HCT116 (cell line): Measurements from ENCODE around the gene SAYSD1. TPM values are rescaled to one million over a fixed set of nuclear protein-coding genes. Genes with fewer than 3 reads are reported as not detected.

ENCODE experiments used
- ATAC-seq: fragments of 200-7000 bp; cut with Tn5 transposase; 2 replicates; pipeline ENCODE4 v1.9.1; 2020; ENCODE audit warnings: mild to moderate bottlenecking, moderate library complexity
- BruUV-seq: library from RNA; stranded (reverse); fragments of 400-500 nt; replicated peaks from 2 replicates; lab custom pipeline; 2021; lab: Mats Ljungman, UMichigan
- CTCF ChIA-PET: fragments of 300-600 bp; sonication (Branson Sonifier 250); formaldehyde crosslinking; loops from one replicate; lab custom pipeline; 2021; ENCODE audit warnings: antibody characterized with exemption; lab: Charles Lee
- POLR2A ChIA-PET: fragments of 300-600, 350-600 bp; sonication (Branson Sonifier 250); formaldehyde crosslinking; loops from one replicate; lab custom pipeline; 2021; ENCODE audit warnings: antibody characterized with exemption; lab: Charles Lee
- RAD21 ChIA-PET, 2 experiments: fragments of 300-600 bp; sonication (Branson Sonifier 250); formaldehyde crosslinking; loops; one replicate each; lab custom pipeline; 2023; ENCODE audit warnings: low total read pairs in 2 of 2; ENCODE audit not compliant: uncharacterized antibody in 2 of 2, unreplicated experiment in 2 of 2, low non-redundant PET in 1 of 2; lab: Charles Lee
- DNase-seq: peaks from one replicate; pipeline ENCODE4 v3.0.0-alpha.2; 2010; ENCODE audit warnings: low read depth, low spot score
- H2AFZ ChIP-seq: fragments of 200-600 bp; shearing (Covaris generic), sonication (generic); 2 replicates; pipeline ENCODE4 v1.6.1; 2017; ENCODE audit warnings: low read depth, mixed run types, mixed read lengths, antibody characterized with exemption, low read length; ENCODE audit not compliant: poor library complexity, severe bottlenecking
- H3K27ac ChIP-seq: 2 replicates; pipeline ENCODE4 v1.5.1; 2012; ENCODE audit warnings: low read depth, low read length
- H3K27me3 ChIP-seq: fragments of 200-600 bp; sonication (generic); 2 replicates; pipeline ENCODE4 v1.6.1; 2016; ENCODE audit warnings: mixed run types, low read length, mixed read lengths; ENCODE audit not compliant: insufficient read depth
- H3K36me3 ChIP-seq, 2 experiments: fragments of 200-500 bp in 1 of 2; fragments of 200-600 bp in 1 of 2; sonication (Bioruptor generic) in 1 of 2; sonication (generic) in 1 of 2; 2 replicates each; pipeline versions ENCODE4 v1.5.1 to v1.6.1; 2014 to 2016; ENCODE audit warnings: low read length in 2 of 2, inconsistent platforms in 1 of 2, mixed read lengths in 1 of 2, mixed run types in 1 of 2; ENCODE audit not compliant: insufficient read depth in 2 of 2, control insufficient read depth in 1 of 2
- H3K4me1 ChIP-seq, 2 experiments: fragments of 200-600 bp in 1 of 2; sonication (generic) in 1 of 2; 2 replicates each; pipeline versions ENCODE4 v1.5.1 to v1.6.1; 2012 to 2017; ENCODE audit warnings: low read length in 2 of 2, inconsistent platforms in 1 of 2, mild to moderate bottlenecking in 1 of 2, mixed read lengths in 1 of 2, mixed run types in 1 of 2, moderate library complexity in 1 of 2; ENCODE audit not compliant: insufficient read depth in 2 of 2, control insufficient read depth in 1 of 2
- H3K4me2 ChIP-seq: fragments of 200-600 bp; sonication (generic); 2 replicates; pipeline ENCODE4 v1.6.1; 2017; ENCODE audit warnings: mixed run types, low read length, mixed read lengths
- H3K4me3 ChIP-seq, 2 experiments: fragments of 200-600 bp in 1 of 2; sonication (generic) in 1 of 2; replicated peaks in 1 of 2; 2 replicates each; pipeline ENCODE4 v1.5.1; 2011 to 2016; ENCODE audit warnings: low read length in 2 of 2, control low read depth in 1 of 2, low read depth in 1 of 2, mild to moderate bottlenecking in 1 of 2, mixed read lengths in 1 of 2, mixed run types in 1 of 2
- H3K79me2 ChIP-seq: fragments of 200-600 bp; sonication (generic); 2 replicates; pipeline ENCODE4 v1.6.1; 2017; ENCODE audit warnings: mild to moderate bottlenecking, mixed run types, low read length, moderate library complexity, mixed read lengths; ENCODE audit not compliant: insufficient read depth
- H3K9ac ChIP-seq: fragments of 200-600 bp; sonication (generic); 2 replicates; pipeline ENCODE4 v1.6.1; 2016; ENCODE audit warnings: low read length, mixed read lengths
- H3K9me2 ChIP-seq: fragments of 200-600 bp; sonication (generic), shearing (Covaris generic); 2 replicates; pipeline ENCODE4 v1.6.1; 2017; ENCODE audit warnings: mixed run types, mild to moderate bottlenecking, moderate library complexity; ENCODE audit not compliant: insufficient read depth
- H3K9me3 ChIP-seq, 2 experiments: fragments of 200-500 bp in 1 of 2; fragments of 200-600 bp in 1 of 2; sonication (Bioruptor generic) in 1 of 2; sonication (generic) in 1 of 2; 2 replicates each; pipeline ENCODE4 v1.6.1; 2014 to 2017; ENCODE audit warnings: low read length in 2 of 2, mixed read lengths in 2 of 2, inconsistent platforms in 1 of 2, low read depth in 1 of 2, mild to moderate bottlenecking in 1 of 2, mixed run types in 1 of 2, moderate library complexity in 1 of 2; ENCODE audit not compliant: control insufficient read depth in 1 of 2, insufficient read depth in 1 of 2
- H4K20me1 ChIP-seq: fragments of 200-600 bp; sonication (generic), shearing (Covaris generic); 2 replicates; pipeline ENCODE4 v1.6.1; 2017; ENCODE audit warnings: mixed run types, mild to moderate bottlenecking, moderate library complexity; ENCODE audit not compliant: insufficient read depth
- CBX3 ChIP-seq: IDR thresholded peaks from 2 replicates; pipeline ENCODE4 v1.6.1; 2012; ENCODE audit warnings: low read depth
- EZH2 ChIP-seq: fragments of 200-600 bp; sonication (generic); IDR thresholded peaks from 2 replicates; pipeline ENCODE4 v1.6.1; 2017; ENCODE audit warnings: antibody characterized with exemption, mixed run types
- EZH2phosphoT487 ChIP-seq: fragments of 200-600 bp; IDR thresholded peaks from 2 replicates; pipeline ENCODE4 v1.6.1; 2018; ENCODE audit warnings: antibody characterized with exemption, borderline replicate concordance
- SIN3A ChIP-seq: IDR thresholded peaks from 2 replicates; pipeline ENCODE4 v1.6.1; 2012; ENCODE audit warnings: low read depth
- SP1 ChIP-seq: IDR thresholded peaks from 2 replicates; pipeline ENCODE4 v1.6.1; 2012; ENCODE audit warnings: low read depth
- intact Hi-C: fragments of 100-400 bp; cut with micrococcal nuclease; formaldehyde crosslinking; loops from 2 replicates; pipeline ENCODE4 v1.10.0; 2022
- total RNA-seq: library from RNA; stranded (reverse); gene quantifications from one replicate; pipeline ENCODE4 v1.2.1, GENCODE V29; 2021; ENCODE audit not compliant: unreplicated experiment
- TF ChIP-seq, protein P1 (sequence below): IDR thresholded peaks from 2 replicates; pipeline ENCODE4 v1.6.1; 2012
- TF ChIP-seq, protein P2 (sequence below): IDR thresholded peaks from 2 replicates; pipeline ENCODE4 v1.6.1; 2012; ENCODE audit warnings: low read depth

The SAYSD1 gene
- total RNA-seq, 1 experiment from 2014 or later, result 10.1 TPM

DNA sequence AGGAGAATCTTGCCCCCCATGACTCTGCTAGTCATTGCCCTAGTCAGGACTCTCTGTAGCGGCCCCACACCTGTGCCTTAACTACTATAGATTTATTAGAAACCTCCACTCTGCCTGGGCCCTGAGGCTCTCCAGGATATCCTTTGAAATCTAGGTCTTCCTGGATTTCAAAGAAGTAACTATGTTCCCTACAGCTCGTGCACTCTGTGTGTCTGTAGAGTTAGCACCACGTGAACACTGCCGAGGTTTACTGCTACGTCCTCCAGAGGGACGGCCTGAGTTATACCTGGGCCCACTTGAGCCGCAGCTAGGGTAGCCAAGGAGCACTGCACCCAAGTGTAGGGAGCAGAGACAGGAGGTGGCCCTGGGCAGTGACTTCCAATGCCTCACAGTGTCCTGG is 46.6 kb downstream of the SAYSD1 start:
- H4K20me1 ChIP-seq, result no peaks in the 10 kb centered on the region; the same call in 1 of the 2 replicates
- DNase-seq (no peak), ATAC-seq (no peak)
- no peaks in the 10 kb centered on the region for H3K4me1 ChIP-seq
- ChIA-PET RAD21 (no interaction called here), CTCF (interaction anchor here (0.6 kb wide), 1 partner anchor 238 kb away, joined by 3 read pairs; no protein-coding TSS in a partner anchor), POLR2A (no interaction called here)
- H3K36me3 ChIP-seq, result no peaks in the 10 kb centered on the region
- no peaks in the 10 kb centered on the region for H3K79me2 ChIP-seq
- H2AFZ ChIP-seq, result no peak overlapping the region
- no peaks in the 10 kb centered on the region for H3K9me2 ChIP-seq
- BruUV-seq, result no TSS peak
- no peak overlapping the region for H3K9ac ChIP-seq
- TF ChIP-seq EZH2 (no peak), CBX3 (no peak), SP1 (no peak), SIN3A (no peak)
- TF ChIP-seq, protein P1, sequence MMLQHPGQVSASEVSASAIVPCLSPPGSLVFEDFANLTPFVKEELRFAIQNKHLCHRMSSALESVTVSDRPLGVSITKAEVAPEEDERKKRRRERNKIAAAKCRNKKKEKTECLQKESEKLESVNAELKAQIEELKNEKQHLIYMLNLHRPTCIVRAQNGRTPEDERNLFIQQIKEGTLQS, result no peak
- TF ChIP-seq, protein P2, sequence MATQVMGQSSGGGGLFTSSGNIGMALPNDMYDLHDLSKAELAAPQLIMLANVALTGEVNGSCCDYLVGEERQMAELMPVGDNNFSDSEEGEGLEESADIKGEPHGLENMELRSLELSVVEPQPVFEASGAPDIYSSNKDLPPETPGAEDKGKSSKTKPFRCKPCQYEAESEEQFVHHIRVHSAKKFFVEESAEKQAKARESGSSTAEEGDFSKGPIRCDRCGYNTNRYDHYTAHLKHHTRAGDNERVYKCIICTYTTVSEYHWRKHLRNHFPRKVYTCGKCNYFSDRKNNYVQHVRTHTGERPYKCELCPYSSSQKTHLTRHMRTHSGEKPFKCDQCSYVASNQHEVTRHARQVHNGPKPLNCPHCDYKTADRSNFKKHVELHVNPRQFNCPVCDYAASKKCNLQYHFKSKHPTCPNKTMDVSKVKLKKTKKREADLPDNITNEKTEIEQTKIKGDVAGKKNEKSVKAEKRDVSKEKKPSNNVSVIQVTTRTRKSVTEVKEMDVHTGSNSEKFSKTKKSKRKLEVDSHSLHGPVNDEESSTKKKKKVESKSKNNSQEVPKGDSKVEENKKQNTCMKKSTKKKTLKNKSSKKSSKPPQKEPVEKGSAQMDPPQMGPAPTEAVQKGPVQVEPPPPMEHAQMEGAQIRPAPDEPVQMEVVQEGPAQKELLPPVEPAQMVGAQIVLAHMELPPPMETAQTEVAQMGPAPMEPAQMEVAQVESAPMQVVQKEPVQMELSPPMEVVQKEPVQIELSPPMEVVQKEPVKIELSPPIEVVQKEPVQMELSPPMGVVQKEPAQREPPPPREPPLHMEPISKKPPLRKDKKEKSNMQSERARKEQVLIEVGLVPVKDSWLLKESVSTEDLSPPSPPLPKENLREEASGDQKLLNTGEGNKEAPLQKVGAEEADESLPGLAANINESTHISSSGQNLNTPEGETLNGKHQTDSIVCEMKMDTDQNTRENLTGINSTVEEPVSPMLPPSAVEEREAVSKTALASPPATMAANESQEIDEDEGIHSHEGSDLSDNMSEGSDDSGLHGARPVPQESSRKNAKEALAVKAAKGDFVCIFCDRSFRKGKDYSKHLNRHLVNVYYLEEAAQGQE, result no peak
- H3K27ac ChIP-seq, result no peak overlapping the region
- intact Hi-C loops, result no loop called here
- no peaks in the 10 kb centered on the region; a peak in 1 of 4 replicates for H3K9me3 ChIP-seq
- peaks cover 8% of the 10 kb centered on the region; the same call in 1 of the 2 replicates for H3K27me3 ChIP-seq
- no peak overlapping the region for H3K4me3 ChIP-seq
- H3K4me2 ChIP-seq, result no peak overlapping the region

DNA sequence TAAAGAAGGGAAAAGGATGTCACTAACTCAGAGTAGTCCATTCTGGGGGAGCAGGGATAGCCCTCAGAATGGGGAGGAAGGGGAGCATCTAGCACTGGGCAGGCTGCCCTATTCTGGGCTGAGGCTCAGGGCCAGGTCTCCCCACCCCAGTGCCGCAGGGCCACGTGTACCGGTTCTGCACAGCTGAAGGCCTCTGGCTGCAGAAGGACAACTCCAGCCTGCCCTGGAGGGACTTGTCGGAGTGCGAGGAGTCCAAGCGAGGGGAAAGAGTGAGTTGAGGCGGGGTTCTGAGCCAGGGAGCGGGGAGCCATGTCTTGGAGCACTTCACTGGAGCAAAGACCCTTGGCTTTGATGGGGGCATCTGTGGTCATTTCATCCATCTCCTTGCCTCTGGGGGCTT is 49.4 kb downstream of the SAYSD1 start:
- DNase-seq (no peak), ATAC-seq (no peak)
- Histone ChIP-seq H2AFZ (no peak overlapping the region), H3K4me3 (no peak overlapping the region), H3K9me3 (no peaks in the 10 kb centered on the region; a peak in 1 of 4 replicates), H3K36me3 (no peaks in the 10 kb centered on the region), H3K79me2 (no peaks in the 10 kb centered on the region), H4K20me1 (no peaks in the 10 kb centered on the region), H3K9me2 (no peaks in the 10 kb centered on the region), H3K4me1 (no peaks in the 10 kb centered on the region), H3K27me3 (peaks cover 5% of the 10 kb centered on the region; the same call in 1 of the 2 replicates), H3K9ac (no peak overlapping the region), H3K4me2 (no peak overlapping the region), H3K27ac (no peak overlapping the region)
- BruUV-seq, result no TSS peak
- intact Hi-C loops, result no loop called here
- ChIA-PET CTCF (no interaction called here), RAD21 (no interaction called here), POLR2A (no interaction called here)
- TF ChIP-seq EZH2phosphoT487, result no peak
